Measurements from ENCODE around the gene REX1BD.
A peak's percentile ranks its signal among the peaks of the same experiment; 100 is the strongest.
"Not testable (repeated sequence)": the region's sequence is repeated elsewhere in the genome, so short reads cannot be mapped to it uniquely, and the experiment has no call there.

The REX1BD gene

DNA sequence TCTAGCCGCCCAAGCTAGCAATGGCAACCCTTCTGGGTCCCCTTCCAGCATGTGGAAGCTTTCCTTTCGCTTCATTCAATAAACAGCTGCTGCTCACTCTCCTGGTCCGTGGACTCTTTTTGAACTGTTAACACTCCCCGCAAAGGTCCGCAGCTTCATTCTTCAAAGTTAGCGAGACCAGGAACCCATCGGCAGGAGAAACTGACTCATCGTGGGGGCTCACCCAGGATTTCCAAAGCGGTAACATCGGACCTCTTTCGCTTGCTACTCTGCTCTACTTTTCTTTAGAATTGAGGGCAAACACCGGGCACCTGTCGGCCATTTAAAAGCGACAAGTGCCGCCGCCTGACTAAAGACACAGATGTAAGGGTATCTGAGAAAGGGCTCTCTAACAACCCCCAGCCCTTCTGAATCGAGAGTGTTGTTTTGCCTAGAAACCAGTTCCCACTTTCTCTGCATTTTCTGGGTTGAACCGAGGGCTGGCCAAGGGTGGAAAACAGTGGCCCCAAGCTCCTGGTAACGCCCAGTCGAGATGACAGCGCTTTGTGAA is 11.2 kb upstream of the REX1BD start:
- no peak for DNase-seq

DNA sequence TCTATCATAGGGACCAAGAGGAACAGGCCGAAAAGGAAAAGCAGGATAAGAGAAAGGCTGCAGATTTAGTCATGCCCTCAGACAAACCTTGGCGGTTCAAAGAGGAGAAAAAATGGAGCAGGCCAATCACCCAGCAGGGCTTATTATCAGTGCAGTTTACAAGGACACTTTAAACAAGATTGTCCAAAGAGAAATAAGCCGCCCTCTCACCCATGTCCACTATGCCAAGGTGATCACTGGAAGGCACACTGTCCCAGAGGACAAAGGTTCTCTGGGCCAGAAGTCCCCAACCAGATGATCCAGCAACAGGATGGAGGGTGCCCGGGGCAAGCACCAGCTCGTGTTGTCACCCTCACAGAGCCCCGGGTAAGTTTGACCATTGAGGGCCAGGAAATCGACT is 8.3 kb upstream of the REX1BD start:
- no peak for DNase-seq

DNA sequence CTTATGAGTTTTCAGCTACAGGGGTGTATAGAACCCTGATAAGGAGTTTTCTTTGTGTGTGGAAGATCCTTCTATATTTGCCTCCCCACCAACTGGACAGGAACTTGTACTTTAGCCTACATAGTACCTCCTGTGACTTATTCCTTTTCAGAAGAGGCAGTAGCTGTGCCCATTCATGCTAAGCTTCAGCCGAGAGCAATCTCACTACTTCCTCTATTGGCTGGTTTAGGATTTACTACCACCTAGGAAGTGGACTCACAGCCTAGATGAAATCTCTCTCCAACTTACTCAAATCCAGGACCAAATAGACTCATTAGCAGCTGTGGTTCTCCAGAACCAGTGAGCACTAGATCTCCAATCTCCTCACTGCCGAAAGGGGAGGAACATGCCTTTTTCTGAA is 2.3 kb upstream of the REX1BD start:
- DNase-seq: no peak

DNA sequence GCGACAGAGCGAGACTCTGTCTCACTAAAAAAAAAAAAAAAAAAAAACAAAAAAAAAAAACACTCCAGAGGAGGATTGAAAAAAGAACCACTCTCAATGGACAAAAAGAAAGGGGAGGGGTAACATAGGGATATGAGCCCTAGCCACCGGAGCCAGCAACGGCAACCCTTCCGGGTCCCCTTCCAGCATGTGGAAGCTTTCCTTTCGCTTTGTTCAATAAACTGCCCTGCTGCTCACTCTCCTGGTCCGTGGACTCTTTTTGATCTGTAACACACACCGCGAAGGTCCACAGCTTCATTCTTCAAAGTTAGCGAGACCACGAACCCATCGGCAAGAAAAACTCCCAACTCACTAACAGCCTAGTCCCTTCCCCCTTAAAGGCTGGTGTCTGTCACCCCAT is 1.0 kb upstream of the REX1BD start:
- DNase-seq: no peak

DNA sequence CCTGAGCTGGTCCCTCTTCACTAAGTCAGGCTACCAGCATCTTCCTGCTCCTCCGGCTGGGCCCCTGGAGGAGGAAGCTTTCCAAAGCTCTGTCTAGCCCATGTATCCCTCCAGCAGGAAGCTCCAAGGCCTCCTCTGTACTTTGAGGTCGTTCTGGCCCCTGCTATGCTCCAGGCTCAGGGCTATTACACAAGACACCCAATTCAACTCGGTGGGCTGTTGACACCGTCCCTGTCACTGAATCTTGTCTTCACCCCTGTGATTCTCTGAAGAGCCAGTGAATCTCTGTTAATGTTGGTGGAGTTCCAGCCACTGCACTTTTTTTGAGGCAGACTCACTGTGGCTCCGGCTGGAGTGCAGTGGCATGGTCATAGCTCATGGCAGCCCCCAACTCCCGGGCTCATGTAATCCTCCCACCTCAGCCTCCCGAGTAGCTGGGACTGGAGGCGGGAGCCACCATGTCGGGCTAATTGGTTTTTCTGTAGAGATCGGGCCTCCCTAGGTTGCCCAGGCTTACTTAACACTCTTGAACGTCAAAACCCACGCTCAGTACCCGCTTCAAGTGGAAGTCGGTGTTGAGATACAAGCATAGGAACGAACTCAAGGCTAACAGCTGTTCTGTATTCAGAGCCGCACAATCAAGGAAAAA is 512 bp upstream of the REX1BD start:
- no peak for DNase-seq

DNA sequence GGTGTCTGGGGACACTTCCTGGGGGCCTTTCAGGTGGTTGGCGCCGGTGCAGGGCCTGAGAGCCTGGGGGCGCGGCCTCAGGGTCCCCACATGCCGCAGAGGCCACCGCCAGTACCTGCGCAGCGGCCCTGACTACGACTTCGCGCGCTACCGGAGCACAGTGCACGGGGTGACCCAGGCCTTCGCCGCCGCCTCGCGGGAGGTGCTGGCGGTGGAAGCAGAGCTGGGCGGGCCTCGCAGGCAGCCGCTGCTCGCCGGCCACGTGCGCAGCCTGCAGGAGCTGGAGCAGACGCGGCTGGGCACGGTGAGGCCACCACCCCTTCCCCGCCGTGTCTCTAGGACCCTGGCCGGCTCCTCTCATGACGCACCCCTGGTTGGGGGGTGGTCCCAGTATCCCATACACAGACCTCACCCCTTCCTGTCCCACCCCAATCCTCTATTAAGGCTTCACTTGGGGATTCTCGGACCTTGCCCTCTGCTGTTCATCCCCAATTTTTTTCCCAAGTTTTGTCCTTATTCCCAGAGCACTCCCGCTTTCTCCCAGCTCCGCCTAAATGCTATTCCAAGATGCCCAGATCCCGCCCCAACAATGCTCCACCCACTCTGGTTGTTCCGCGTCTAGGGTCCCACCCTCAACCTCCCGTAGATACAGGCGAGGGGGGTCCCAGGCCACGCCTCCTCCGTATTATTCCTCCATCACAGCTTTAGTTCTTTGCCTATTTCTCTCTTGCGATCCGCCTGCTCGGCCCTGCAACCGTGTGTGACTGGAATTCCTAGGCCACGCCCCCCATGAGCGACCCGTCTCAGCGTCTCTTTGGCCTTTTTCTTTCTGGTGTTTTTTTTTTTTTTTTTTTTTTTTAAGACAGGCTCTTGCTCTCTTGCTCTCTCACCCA is 1.0 kb downstream of the REX1BD start:
- peak; percentile 60 to 81 (median 66) for DNase-seq

DNA sequence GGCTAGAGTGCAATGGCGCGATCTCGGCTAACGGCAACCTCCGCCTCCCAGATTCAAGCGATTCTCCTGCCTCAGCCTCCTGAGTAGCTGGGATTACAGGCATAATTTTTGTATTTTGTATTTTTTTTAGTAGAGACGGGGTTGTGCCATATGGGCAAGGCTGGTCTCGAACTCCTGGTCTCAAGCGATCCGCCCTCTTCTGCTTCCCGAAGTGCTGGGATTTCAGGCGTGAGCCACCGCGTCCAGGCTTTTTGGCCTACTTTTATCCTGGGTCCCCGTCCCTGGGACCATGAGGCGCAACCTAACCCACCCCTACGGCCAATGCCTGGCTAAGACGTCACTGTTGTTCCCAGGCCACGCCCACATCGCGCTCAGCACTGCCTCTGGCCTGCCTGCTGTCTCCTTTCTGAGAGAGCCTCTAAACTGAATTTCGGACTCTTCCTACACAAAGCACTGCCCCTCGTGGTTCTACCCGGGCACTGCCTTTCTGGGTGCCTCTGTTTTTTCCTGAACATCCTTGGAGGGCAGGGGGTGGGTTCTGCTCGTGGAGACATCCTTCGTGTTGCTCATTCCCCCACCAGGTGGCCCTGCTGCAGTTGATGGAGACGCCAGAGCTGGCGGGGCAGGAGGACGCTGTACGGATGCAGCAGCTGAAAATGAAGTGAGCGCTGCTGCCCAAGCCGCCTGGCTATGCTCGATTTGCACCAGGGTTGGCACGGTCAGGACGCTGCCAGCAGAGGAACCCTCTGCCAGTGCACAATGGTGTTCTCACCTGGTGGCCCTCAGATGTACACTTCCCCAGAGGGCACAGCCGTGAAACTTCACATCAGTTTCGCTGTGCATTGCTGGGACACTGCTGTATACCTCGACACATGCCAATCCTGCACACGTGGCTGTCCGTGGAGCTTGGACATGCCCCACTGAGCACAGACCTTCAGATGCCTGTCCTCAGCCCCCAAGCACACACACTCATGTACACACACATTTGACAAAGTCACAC is 2.0 kb downstream of the REX1BD start:
- peak in 1 of 5 donors; percentile 35 for DNase-seq

DNA sequence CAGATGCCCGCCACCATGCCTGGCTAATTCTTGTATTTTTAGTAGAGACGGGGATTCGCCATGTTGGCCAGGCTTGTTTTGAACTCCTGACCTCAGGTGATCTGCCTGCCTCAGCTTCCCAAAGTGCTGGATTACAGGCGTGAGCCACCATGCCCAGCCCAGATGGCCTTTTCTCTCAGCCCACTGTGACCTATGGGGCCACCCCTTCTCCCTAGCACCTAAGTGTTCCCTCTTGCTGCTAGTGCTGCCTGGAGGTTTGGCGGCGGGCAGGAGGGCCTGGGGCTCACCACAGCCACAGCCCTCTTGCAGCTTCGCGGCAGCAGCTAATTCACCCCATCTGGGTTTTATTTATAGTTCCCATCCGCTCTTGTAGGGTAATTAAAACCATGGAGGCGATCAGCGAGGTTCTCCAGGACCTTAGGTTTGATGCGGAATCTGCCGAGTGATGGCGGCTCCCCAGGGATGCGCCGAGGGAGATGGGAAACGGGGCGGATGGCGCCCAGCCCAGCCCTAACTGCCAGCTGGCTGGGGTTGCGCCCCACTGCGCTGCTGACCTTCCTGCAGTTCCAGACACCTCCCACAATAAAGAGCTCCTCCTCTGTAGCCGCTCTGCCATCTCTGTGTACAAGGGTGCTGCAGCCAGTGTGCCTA is 3.3 kb downstream of the REX1BD start:
- DNase-seq: no peak

DNA sequence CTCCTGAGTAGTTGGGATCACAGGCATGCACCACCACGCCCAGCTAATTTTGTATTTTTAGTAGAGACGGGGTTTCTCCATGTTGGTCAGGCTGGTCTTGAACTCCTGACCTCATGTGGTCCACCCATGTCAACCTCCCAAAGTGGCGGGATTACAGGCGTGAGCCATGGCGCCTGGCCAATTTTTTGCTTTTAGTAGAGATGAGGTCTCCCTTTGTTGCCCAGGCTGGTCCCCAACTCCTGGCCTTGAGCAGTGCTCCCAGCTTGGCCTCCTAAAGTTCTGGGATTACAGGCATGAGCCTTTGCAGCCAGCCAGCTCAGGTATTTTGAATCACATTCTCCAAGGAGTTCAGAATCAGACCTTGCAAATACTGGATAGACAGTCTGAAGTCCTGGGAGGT is 4.1 kb downstream of the REX1BD start:
- DNase-seq: not testable (repeated sequence)

DNA sequence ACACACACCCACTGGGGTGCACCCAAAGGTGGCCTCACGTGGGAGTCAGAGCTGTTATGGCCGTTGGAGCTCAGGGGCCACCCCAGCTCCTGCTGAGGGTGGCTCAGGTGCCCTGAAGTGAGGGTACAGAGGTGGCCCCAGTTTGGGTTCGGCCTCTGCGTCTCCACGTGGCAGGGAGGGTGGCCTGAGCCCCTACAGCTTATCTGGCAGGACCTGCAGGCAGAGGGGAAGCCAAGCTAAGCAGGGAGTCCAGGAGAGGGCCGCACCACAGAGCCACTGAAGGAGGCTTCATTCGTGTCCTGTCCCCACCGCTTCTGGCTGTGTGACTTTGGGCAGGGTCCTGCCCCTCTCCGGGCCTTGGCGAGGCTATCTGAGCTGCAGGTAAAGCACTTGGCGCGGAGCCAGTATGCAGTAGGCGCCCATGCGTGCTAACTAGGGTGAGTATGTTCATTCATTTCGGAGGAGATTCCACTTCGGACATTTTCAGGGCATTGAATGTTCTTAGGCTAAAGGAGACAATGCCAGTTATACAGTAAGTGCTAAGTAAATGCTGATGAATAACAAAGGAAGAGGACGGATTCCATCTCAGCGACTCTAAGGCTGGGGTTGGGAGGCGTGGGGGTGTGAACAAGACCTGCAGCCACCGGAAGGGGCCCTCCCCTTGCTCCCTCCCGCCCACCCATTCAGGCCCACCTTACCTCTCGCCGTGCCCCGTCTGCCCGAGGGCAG is 4.9 kb downstream of the REX1BD start:
- DNase-seq: no peak

DNA sequence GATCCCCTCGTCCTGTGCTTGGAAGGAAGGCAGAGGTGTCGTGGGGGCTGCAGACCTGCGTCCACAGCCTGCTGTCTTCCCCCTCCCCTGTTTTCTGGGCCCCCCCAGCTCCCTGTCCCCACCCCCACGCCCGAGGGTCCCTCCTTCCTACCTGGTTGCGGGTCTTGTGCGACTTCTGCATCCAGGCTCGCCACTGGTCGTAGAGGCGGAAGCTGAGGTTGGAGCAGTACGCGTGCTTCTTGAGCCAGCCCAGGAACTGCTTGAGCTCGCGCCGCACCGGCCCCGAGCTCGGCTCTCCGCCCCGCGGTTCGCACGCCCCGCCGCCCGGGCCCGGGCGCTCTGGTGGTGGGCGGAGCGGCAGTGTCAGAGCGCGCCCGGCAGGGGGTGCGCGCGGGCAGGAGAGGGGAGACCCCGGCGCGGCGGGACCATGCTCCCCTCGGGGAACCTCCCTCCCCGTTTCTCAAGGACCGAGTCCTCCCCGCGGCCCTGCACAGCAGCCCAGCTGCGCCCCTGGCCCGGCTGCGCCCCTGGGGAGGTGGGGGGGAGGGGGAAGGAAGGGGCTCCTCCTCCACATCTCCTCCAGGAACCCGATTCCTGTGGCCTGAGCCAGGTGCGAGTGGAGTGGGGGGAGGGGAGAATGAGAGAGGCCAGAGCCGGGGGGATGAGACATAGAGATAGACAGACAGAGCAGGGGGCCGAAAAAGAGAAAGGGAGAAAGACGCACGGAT is 5.7 kb downstream of the REX1BD start:
- peak; percentile 56 to 75 (median 68) for DNase-seq

DNA sequence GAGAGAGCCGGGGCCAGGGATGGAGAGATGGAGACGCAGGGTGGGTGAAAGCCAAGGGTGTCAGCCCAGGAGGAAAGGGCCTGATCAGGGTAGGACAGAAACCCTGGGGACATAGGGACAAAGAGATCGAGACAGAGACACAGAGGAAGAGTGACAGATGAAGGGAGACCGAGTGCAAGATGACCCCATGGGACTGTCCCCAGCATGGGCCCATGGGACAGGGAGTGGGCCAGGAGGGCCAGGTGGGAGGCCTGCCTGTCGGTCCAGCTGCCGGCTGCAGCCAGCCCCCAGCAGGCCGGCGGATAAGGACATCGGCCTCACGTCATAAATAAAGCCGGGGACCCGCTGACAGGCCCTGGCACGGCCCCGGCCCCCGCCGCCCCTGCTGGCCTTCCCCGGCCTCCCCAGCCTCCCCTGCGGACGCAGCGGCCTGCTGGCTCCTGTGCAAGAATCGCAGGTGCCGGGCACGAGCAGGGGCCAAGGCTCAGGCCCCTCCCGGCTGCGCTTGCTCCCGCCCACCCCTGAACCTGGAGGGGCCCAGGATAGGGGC is 6.3 kb downstream of the REX1BD start:
- DNase-seq: no peak

DNA sequence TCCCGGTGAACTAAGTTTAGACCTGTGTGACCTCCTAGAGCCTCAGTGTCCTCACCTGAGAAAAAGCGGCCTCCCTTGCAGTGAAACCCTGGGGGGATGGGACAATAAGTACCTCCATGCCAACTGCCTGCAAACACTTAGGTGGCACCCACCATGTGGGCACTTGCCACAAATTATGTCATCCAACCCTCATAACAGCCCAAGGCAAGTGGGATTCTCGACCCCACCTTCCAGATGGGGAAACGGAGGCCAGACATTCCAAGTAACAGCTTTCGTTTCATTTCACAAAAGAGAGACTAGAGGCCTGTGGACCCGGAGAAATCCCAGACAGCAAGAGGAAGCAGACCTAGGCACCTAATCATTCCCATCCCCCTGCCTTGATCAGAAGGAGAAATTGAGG is 6.9 kb downstream of the REX1BD start:
- DNase-seq: no peak

DNA sequence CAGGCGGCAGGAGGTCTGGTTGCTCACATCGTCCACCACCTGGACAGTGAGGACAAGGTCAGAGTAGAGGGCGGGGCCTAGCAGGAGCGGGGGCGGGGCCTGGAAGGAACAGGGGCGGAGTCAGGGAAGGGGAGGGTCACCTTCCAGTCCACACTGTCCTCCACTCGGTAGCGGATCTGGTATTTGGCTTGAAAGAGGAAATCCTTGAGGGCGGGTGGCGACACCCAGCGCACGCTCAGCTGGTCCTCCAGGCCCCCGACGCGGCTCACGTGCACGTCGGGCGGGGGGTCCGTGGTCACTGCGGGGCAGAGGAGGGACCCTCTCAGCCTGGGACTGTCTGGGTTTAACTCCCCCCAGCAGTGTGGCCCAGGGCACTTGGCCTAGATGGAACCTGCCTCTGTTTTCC is 8.2 kb downstream of the REX1BD start:
- DNase-seq: no peak

DNA sequence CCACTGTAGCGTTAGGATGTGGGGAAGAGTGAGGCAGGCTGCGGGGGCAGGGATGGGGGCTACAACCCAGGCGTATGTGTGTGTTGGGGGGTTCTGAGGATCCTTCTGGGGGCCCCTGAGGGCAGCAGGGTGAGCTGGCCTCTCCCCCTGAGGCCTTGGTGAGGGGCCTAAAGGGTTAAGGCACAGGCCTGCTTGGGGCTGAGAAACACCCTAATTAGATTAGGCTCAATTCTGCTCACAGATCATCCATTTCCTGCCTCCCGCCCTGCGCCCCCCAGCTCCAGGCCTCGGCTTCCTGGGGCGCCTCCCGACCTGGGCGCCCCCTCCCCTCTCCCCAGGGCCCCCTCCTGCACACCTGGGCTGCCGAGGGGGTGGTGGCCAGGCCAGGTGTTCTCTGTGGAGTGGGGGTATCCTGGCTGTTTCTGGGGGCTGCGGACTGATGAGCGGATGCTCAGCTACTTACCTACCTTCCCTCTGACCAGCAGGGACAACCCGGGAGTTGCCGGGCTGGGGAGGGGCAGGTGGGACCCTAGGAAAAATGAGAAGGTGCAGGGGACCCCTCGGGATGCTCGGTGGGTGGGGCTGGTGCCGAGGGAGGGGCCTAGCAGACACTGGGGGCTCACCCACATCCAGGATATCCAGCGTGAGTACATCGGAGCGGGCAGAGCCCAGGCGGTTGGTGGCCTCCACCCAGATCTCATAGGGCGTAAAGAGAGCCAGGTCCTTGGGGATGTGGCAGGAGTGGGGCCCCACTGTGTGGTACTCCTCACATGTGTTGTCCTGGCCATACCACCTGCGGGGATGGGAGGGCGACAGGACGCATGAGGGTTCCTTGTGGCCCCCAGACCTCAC is 9.4 kb downstream of the REX1BD start:
- no peak for DNase-seq

DNA sequence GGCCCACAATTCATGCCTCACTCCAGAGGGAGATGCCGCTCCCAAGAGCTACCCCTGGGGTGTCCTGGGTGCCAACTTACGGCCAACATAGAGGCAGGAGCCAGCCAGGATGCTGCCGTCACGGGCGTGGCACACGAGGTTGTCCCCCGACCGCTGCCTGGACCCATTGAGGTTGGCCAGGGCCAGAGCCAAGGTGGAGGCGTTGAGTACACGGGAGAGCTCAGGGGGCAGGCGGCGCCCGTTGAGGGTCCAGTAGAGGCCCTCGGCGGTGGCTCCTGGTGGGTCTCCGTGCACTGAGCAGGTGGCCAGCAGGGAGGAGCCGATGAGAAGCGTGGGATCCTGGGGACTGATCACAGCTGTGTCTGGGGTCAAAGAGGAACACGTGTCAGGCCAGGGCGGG is 10.9 kb downstream of the REX1BD start:
- DNase-seq: no peak

DNA sequence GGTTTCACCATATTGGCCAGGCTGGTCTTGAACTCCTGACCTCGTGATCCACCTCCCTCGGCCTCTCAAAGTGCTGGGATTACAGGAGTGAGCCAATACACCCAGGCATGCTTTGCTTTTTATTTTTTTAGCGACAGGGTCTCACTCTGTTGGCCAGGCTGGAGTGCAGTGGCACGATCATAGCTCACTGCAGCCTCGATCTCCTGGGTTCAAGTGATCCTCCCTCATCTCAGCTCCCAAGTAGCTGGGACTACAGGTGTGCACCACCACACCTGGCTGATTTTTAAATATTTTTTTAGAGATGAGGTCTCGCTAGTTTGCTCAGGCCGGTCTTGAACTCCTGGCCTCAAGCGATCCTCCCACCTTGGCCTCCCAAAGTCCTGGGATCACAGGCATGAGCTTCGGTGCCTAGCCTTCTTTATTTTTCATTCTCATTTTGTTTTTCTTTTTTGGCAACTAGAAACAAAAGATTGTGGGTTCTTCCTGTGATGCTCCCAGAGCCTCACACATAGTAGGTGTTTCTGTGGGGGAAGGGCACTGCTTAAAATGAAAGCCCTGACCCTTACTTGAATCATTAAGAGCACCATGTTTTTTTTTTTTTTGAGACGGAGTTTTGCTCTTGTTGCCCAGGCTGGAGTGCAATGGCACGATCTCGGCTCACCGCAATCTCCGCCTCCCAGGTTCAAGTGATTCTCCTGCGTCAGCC is 12.2 kb downstream of the REX1BD start:
- DNase-seq: not testable (repeated sequence)

DNA sequence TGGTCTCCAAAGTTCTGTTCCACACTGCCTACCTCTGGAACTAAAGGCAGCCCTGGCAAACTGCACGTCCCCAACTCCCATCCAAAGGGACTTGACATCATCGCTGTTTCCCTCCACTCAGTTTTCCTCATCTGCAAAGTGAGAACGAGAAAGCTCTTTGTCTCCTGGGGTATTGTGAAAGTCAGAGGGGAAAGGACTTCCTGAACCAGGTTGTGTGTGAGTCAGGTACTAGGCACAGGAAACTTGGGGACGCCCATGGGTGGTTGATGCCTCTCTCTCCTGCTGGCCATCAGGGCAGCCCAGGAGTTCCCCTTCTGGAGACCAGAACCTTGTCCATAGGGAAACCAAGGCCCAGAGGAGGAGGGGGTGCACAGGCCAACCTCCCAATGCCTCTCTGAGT is 13.3 kb downstream of the REX1BD start:
- no peak for DNase-seq
